ENCODE data around the gene VSIG1. TPM values are rescaled to one million over a fixed set of nuclear protein-coding genes. Genes with fewer than 3 reads are reported as not detected.
A peak's percentile ranks its signal among the peaks of the same experiment; 100 is the strongest.

Gene VSIG1
- total RNA-seq, 1 donor = not detected

- no peak overlapping the region for H3K4me3 ChIP-seq (ENCODE audit: low read depth, low read length)
- peak; percentile 27 for DNase-seq (ENCODE audit: low read depth)
- TF ChIP-seq, protein P1, sequence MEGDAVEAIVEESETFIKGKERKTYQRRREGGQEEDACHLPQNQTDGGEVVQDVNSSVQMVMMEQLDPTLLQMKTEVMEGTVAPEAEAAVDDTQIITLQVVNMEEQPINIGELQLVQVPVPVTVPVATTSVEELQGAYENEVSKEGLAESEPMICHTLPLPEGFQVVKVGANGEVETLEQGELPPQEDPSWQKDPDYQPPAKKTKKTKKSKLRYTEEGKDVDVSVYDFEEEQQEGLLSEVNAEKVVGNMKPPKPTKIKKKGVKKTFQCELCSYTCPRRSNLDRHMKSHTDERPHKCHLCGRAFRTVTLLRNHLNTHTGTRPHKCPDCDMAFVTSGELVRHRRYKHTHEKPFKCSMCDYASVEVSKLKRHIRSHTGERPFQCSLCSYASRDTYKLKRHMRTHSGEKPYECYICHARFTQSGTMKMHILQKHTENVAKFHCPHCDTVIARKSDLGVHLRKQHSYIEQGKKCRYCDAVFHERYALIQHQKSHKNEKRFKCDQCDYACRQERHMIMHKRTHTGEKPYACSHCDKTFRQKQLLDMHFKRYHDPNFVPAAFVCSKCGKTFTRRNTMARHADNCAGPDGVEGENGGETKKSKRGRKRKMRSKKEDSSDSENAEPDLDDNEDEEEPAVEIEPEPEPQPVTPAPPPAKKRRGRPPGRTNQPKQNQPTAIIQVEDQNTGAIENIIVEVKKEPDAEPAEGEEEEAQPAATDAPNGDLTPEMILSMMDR (IDR thresholded peaks at IDR 0.05; ENCODE audit: insufficient read depth, low read depth, low read length) = no peak
These were observed 81.8 kb downstream of the VSIG1 start for GRCh38 chrX:108126661-108127060.

- no peak overlapping the region for H3K4me3 ChIP-seq (ENCODE audit: low read depth, low read length)
- DNase-seq (ENCODE audit: low read depth) = no peak
- TF ChIP-seq, protein P1 (IDR thresholded peaks at IDR 0.05; ENCODE audit: insufficient read depth, low read depth, low read length) = no peak
These were observed 82.3 kb downstream of the VSIG1 start for GRCh38 chrX:108127152-108127551.

Other genes with a start within 250 kb of the VSIG1 start
- gene MID2, start 219.2 kb upstream of the VSIG1 start, total RNA-seq = 21.6 and 33.2 TPM in 2 replicates
- gene TEX13B, start 62.7 kb upstream of the VSIG1 start, total RNA-seq = not detected in 2 replicates
- gene PSMD10, start 46.5 kb downstream of the VSIG1 start, total RNA-seq = 72.2 and 96.7 TPM in 2 replicates
- gene ATG4A, start 46.7 kb downstream of the VSIG1 start, total RNA-seq = 10.6 and 17.3 TPM in 2 replicates